Epithelial cell of esophagus (primary cell): ENCODE data around the gene MAB21L4.
A peak's percentile ranks its signal among the peaks of the same experiment; 100 is the strongest.

Experiments
- DNase-seq: peaks from one replicate; pipeline ENCODE4 v3.0.0; 2010; ENCODE audit warnings: low read depth
- H3K4me3 ChIP-seq: 2 replicates; pipeline ENCODE4 v1.5.1; 2011; ENCODE audit warnings: mild to moderate bottlenecking, low read length, control low read depth
- CTCF ChIP-seq: IDR thresholded peaks from 2 replicates; pipeline ENCODE4 v1.5.1; 2011; ENCODE audit warnings: low read depth, mild to moderate bottlenecking, low read length, control low read depth, inconsistent platforms; ENCODE audit not compliant: insufficient read depth; ENCODE audit errors: missing control alignments

MAB21L4 gene

GRCh38 chr2:240913810-240914644, 18.1 kb upstream of the MAB21L4 start:
- peak; percentile 68 for TF ChIP-seq CTCF
- no peak overlapping the region for H3K4me3 ChIP-seq
- peak; percentile 15 for DNase-seq

GRCh38 chr2:240912878-240913809, 17.2 kb upstream of the MAB21L4 start:
- no peak overlapping the region for H3K4me3 ChIP-seq
- no peak for TF ChIP-seq CTCF
- DNase-seq: peak; percentile 44

- DNase-seq: no peak
- no peak for TF ChIP-seq CTCF
- H3K4me3 ChIP-seq: no peak overlapping the region
These were observed 15.8 kb upstream of the MAB21L4 start for GRCh38 chr2:240911641-240912265.

- TF ChIP-seq CTCF: no peak
- no peak for DNase-seq
- no peak overlapping the region for H3K4me3 ChIP-seq
These were observed 13.4 kb upstream of the MAB21L4 start for GRCh38 chr2:240909216-240909974.

- DNase-seq: no peak
These were observed 11.1 kb upstream of the MAB21L4 start for GRCh38 chr2:240906911-240907590.

More at GRCh38 chr2:240906911-240907590, 11.1 kb upstream of the MAB21L4 start:
- no peak for TF ChIP-seq CTCF
- H3K4me3 ChIP-seq: no peak overlapping the region
